Measurements from ENCODE around the gene PARP9. TPM values are rescaled to one million over a fixed set of nuclear protein-coding genes. Genes with fewer than 3 reads are reported as not detected.
A peak's percentile ranks its signal among the peaks of the same experiment; 100 is the strongest.

PARP9 gene
- total and polyA plus RNA-seq, 2 of the 13 experiments (the other 11 are each of a cell fraction or from before 2014, with no cell fraction given), result 6.5 to 10.6 TPM

DNA sequence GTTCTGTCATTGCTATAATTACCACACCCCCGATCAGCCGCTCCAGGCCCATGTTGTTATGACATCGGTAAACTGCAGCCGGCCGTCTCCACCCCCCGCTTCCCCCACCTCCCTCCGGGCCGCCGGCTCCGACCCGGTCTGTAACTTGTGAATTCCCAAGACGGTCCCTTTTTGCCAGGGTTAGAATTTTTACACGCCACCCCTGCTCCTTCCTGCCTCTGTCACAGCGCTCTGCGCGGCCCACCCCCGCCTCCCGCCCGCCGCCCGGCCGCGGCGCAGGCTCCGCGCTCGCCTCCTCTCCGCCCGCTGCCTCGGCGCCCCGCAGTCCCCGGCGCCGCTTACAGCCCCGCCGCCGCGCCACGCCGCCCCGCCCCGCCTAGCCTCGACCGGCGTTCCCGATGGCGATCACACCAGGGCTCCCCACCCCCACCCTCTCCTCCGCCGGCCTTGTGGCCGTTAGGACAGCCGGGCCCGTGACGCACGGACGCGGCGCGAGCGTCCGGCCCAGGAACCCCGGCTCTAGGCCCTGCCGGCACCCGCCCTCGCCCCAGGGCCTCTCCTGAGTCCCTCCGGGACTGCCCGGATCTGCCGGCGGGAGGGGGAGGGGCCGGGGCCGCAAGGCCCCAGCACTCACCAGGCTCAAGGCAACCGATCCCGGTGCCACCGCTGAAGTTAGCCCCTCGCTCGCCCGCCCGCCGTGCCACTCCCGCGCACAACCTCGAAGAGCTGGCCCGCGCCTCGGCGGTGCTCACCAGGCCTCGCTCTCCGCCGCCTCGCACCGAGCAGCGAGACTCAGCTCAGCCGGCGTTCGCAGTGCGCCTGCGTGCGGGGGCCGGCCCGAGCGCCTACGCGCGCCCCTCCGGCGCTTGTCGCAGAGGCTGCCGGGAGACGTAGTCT, 49.7 kb downstream of the PARP9 start, which contains the start of gene KPNA1 (continued):
- TF ChIP-seq ZNF782 (CRISPR knock-in tag; IDR thresholded peaks at IDR 0.05; ENCODE audit: borderline replicate concordance) (peak; percentile 88; the same call in 1 of the 2 replicates), ZSCAN30 (CRISPR knock-in tag; IDR thresholded peaks at IDR 0.05) (no peak), KAT8 (CRISPR knock-in tag; IDR thresholded peaks at IDR 0.05) (peak; percentile 71), ZSCAN29 (CRISPR knock-in tag; conservative IDR thresholded peaks at IDR 0.05) (no peak), REXO4 (CRISPR knock-in tag; IDR thresholded peaks at IDR 0.05; ENCODE audit: borderline replicate concordance) (no peak), RAD51 (IDR thresholded peaks at IDR 0.05; ENCODE audit: borderline replicate concordance) (no peak), KLF15 (CRISPR knock-in tag; IDR thresholded peaks at IDR 0.05; ENCODE audit: borderline replicate concordance) (no peak), SIN3B (IDR thresholded peaks at IDR 0.05; ENCODE audit: low read length) (no peak), RXRB (CRISPR knock-in tag; IDR thresholded peaks at IDR 0.05; ENCODE audit: borderline replicate concordance) (peak; percentile 33; the same call in 1 of the 2 replicates), JUND (CRISPR knock-in tag; IDR thresholded peaks at IDR 0.05) (peak; percentile 22; the same call in 1 of the 2 replicates), ZNF12 (CRISPR knock-in tag; IDR thresholded peaks at IDR 0.05) (no peak), ZNF672 (CRISPR knock-in tag; IDR thresholded peaks at IDR 0.05) (peak; percentile 25; the same call in 1 of the 2 replicates), ZNF577 (CRISPR knock-in tag; IDR thresholded peaks at IDR 0.05; ENCODE audit: borderline replicate concordance, low read depth) (no peak)
- TF ChIP-seq, protein P1, sequence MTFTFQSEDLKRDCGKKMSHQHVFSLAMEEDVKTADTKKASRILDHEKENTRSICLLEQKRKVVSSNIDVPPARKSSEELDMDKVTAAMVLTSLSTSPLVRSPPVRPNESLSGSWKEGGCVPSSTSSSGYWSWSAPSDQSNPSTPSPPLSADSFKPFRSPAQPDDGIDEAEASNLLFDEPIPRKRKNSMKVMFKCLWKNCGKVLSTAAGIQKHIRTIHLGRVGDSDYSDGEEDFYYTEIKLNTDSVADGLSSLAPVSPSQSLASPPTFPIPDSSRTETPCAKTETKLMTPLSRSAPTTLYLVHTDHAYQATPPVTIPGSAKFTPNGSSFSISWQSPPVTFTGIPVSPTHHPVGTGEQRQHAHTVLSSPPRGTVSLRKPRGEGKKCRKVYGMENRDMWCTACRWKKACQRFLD (CRISPR knock-in tag; IDR thresholded peaks at IDR 0.05; ENCODE audit: borderline replicate concordance), result peak; percentile 72; the same call in 1 of the 2 replicates
- TF ChIP-seq, protein P2, sequence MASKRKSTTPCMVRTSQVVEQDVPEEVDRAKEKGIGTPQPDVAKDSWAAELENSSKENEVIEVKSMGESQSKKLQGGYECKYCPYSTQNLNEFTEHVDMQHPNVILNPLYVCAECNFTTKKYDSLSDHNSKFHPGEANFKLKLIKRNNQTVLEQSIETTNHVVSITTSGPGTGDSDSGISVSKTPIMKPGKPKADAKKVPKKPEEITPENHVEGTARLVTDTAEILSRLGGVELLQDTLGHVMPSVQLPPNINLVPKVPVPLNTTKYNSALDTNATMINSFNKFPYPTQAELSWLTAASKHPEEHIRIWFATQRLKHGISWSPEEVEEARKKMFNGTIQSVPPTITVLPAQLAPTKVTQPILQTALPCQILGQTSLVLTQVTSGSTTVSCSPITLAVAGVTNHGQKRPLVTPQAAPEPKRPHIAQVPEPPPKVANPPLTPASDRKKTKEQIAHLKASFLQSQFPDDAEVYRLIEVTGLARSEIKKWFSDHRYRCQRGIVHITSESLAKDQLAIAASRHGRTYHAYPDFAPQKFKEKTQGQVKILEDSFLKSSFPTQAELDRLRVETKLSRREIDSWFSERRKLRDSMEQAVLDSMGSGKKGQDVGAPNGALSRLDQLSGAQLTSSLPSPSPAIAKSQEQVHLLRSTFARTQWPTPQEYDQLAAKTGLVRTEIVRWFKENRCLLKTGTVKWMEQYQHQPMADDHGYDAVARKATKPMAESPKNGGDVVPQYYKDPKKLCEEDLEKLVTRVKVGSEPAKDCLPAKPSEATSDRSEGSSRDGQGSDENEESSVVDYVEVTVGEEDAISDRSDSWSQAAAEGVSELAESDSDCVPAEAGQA (IDR thresholded peaks at IDR 0.05; ENCODE audit: low read depth), result no peak
- TF ChIP-seq, protein P2 (CRISPR knock-in tag; IDR thresholded peaks at IDR 0.05; ENCODE audit: borderline replicate concordance), result no peak
- TF ChIP-seq, protein P3, sequence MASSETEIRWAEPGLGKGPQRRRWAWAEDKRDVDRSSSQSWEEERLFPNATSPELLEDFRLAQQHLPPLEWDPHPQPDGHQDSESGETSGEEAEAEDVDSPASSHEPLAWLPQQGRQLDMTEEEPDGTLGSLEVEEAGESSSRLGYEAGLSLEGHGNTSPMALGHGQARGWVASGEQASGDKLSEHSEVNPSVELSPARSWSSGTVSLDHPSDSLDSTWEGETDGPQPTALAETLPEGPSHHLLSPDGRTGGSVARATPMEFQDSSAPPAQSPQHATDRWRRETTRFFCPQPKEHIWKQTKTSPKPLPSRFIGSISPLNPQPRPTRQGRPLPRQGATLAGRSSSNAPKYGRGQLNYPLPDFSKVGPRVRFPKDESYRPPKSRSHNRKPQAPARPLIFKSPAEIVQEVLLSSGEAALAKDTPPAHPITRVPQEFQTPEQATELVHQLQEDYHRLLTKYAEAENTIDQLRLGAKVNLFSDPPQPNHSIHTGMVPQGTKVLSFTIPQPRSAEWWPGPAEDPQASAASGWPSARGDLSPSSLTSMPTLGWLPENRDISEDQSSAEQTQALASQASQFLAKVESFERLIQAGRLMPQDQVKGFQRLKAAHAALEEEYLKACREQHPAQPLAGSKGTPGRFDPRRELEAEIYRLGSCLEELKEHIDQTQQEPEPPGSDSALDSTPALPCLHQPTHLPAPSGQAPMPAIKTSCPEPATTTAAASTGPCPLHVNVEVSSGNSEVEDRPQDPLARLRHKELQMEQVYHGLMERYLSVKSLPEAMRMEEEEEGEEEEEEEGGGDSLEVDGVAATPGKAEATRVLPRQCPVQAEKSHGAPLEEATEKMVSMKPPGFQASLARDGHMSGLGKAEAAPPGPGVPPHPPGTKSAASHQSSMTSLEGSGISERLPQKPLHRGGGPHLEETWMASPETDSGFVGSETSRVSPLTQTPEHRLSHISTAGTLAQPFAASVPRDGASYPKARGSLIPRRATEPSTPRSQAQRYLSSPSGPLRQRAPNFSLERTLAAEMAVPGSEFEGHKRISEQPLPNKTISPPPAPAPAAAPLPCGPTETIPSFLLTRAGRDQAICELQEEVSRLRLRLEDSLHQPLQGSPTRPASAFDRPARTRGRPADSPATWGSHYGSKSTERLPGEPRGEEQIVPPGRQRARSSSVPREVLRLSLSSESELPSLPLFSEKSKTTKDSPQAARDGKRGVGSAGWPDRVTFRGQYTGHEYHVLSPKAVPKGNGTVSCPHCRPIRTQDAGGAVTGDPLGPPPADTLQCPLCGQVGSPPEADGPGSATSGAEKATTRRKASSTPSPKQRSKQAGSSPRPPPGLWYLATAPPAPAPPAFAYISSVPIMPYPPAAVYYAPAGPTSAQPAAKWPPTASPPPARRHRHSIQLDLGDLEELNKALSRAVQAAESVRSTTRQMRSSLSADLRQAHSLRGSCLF (CRISPR knock-in tag; IDR thresholded peaks at IDR 0.05; ENCODE audit: borderline replicate concordance), result no peak
